HG02642 (cell line): ENCODE data around the gene SMAD6.

Experiments
- ATAC-seq: cut with Tn5 transposase; IDR thresholded peaks from one replicate; pipeline ENCODE4 v1.9.1; 2021; ENCODE audit warnings: mild to moderate bottlenecking; ENCODE audit not compliant: unreplicated experiment, poor library complexity

SMAD6 gene

DNA sequence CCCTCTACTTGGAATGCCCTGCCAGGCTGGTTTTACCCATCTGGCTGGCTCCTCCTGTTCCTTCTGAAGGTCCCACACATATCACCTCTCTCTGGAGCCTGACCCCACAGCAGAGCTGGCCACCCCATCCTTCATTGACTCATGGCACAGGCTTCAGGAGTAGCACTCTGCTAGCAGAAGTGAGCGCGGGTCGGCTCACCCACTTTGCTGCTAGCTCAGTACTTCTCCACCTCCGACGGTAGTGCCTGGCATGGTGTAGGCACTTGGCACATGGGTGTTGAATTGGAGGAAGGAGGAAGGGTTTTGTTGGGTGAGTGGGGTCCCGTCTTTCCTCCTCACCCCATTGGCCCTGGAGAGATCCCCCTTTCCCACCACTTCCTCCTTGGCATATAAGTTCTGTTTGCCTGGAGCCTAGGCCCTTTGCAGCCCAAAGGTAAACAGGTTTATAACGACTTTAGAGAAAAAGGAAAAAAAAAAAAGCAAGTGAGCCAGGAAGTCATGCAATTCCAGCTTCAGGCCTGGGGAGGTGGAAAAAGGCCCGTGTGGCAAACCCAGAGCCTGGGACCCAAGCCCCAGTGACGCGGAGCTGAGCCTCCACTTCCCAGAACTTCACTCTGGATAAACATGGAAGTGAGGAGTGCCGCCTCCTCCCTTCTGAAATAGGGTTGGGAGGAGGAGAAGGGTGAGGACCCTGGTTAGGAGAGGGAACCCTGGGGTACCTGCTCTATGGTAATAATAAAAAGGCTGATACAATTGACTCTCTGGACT is 35.4 kb downstream of the SMAD6 start:
- ATAC-seq = no peak

DNA sequence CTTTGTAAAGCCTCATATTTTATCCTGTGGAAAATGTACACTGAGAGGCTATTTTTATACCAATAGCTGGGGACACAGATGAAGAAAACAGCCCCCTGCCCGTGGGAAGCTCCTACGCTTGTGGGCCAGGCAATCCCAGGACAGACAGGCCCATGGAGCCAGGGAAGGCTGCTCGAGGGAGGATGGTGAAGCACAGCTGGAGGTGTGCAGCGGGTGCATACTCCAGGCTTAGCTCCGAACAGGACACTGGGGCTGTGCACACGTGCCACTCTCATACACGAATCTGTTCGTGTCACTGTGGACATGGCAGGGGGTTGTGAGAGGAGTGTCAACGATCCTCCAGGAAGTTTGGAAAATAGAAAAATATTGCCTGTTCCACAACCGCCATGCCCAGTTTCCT is 36.1 kb downstream of the SMAD6 start:
- ATAC-seq = no peak

DNA sequence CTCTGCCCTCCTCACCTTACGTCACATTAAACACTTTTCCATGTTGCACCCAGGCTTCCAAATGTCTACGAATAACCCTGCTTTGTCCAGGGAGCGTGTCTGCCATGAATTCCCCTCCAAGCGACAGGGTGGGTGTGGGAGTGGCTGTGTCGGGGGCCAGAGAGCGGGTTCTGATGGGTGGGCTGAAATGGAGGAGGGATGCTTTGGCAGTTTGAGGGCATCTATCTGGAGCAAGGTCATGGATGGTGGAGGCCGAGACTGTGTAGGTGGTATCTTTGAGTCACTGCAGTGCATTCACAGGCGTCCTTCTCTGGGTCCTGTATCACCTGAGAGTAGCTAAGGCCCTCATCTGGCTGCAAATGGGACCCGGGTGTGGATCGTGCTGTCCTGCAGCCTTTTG is 36.6 kb downstream of the SMAD6 start:
- no peak for ATAC-seq

DNA sequence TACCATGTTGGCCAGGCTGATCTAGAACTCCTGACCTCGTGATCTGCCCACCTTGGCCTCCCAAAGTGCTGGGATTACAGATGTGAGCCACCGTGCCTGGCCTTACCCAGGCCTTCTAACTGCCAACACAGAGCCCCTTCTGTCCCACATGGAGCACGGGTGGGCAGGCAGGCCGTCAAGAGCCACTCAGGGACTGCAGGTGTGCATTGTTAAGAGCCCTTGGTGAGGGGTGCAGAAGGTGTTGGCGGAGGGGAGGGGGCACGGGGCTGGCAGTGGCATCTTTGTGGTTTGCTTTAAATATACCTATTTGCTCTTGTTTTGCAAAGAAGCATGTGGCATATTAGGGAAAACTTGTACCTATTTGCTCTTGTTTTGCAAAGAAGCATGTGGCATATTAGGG is 37.3 kb downstream of the SMAD6 start:
- no peak for ATAC-seq

DNA sequence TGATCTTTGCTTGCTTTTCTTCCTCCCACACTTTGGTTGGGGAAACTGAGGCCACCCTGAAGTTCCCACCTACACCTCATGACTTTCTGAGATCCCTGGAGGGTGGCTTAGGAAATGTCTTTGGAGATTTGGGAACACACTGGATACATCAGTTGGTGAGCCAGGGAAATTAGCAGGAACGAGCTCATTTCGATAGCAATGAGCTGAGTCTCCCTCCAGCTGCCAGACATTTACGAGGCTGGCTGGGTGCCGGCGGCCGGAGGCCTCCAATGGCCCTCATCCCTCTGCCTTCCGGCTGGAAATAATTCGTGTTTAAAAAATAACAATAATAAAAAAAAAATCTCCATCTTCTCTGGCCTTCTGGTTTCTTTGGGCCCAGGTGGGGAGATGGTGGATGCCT is 38.8 kb downstream of the SMAD6 start:
- no peak for ATAC-seq

DNA sequence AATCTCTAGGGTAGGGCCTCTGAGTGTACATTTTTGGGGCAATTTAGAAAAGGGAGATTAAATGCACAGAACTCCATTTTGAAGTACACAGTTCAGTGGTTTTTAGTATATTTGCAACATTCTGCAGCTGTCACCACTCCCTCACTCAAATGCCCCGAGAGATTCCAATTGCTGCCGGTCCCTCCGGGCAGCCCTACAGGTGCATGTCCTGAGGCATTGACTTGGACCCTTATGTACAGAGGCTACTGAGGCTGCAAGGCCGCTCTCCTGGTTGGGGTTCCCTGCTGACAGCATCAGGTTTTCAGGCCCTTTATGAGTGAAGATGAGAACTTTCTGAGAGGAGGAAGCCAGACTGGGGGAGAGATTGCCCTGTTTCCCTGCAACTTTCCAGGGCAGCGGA is 39.6 kb downstream of the SMAD6 start:
- ATAC-seq = no peak

DNA sequence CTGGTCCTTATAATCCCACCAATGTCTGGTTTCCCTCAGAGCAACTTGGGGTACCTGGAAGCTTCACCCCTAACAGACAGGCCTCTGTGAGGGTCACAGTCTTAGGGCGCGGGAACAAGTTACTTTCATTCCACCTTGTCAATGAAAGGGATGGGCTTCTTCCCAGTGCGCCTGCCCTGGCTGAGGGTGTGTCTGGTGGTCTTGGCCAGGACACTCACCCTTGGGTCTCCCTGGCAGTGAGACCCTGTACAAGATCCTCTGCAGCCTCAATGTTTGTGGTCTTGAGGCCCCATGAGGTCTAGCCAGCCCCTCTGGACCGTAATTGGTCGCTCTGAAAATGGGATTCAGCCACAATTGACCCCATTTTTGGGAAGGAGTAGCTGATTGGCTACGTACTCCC is 40.2 kb downstream of the SMAD6 start:
- no peak for ATAC-seq

DNA sequence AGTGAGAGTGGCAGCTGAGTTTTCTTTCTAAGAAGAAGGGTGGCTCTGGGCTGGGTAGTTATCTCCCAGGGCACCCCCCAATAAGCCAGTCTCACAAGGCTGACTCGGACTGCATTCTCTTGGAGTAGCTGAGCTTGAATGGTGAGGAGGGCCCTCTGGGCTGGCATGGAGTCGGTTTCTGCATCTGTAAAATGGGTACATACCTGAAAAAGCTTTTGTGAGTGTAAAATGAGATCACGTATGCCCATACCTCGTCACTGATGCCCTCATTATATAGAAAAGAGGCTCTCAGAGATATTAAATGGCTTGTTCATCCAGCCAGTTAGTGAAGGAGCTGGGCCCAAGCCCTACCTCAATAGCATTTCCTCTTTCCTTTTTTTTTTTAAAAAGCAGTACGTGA is 41.2 kb downstream of the SMAD6 start:
- ATAC-seq = no peak

DNA sequence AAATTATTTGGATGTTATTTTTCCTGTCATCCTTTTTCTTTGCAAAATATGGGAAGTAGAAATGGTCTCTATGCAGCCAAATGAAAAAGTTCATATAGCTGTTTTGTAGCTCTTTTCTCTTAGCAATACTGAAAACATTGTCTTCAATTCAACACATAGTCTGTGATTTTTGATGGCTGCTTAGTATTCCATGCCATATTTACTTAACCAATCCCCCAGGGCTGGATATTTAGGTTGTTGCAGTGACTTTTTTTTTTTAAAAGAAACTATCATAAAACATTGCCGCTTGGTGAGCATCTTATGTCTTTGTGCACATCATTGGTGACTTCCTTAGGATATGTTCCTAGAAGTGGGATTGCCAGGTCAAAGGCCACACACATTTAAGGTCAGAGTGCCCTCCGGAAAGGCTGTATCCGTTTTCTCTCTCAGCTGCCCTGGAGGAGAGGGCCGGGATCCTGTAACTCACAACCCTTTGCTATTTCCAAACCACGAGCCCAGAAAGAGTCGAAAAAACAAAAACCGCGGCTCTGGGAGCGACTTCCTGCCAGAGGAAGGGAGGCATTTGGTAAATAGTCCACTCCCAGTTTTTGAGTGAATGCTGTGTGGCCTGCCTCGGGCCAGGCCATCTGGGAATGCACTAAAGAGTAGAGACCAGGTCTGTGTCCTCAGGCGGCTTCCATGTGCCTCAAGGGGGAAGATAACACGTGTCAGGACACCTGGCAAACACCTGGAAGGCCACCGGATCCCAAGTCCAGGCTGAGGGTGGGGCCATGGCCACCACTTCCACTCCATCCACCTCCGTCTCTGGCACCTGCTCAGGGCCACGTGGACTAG is 41.9 kb downstream of the SMAD6 start:
- ATAC-seq = no peak

DNA sequence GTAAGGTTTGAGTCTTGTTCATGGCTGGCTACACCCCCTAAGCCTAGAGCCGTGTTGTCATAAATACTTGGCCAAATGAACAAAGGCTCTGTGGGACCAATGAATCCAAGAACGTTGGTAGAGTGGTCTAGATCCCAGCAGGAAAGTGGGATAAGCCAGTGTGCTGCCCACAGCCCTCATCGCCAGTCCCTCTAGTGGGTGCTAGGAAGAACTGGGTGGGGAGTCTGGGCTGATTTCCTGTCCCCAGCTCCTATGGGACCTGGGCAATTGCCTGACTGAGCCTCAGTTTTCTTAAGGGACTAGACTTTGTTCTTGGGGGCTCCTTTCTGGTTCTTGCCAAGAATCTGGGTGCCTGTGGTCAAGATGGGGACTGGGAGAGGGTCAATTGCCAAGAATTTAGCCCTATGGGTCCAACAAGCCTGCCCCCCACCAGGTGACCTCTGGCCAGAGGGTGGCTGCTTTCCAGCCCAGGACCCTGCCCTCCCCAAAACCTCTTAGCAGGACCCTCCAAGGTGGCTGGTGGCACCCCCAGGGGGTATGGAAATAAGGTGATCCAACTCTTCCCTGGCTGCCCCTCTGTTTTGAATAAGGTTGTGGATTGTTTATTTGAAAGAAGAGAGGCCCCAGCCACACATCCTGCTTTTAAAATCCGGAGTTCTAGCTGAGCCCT is 42.7 kb downstream of the SMAD6 start:
- ATAC-seq = no peak

DNA sequence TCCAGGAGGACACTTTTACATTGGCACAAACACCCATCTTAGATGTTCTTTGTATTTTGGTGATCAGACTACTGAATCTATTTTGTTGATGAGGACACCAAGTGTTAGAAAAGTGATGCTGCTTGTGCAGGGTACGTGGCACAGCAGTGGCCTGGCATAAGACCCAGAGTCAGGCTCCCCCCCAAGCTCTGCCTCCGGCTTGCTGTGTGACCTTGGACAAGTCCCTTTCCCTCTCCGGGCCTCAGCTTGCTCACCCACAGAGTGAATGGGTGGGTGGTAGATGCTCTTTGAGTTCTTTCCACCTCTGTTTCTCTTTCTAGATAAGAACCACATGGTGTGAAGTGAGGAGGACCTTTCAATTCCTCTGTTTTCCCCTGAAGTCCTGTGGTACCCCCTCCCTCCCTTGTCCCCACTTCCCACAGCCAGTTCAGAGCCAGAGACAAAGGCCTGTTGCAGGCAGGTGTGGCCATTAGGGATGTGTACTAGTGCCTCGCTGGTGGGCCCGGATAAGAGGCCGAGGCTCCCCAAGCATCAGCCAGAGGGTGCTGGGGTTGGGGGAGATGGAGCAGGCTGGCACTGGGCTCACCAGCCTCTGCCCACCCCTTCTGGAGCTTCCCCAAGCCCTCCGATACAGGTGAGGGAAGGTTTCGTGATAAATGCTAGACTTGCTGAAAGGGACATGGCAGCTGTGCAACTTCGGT is 43.6 kb downstream of the SMAD6 start:
- no peak for ATAC-seq

DNA sequence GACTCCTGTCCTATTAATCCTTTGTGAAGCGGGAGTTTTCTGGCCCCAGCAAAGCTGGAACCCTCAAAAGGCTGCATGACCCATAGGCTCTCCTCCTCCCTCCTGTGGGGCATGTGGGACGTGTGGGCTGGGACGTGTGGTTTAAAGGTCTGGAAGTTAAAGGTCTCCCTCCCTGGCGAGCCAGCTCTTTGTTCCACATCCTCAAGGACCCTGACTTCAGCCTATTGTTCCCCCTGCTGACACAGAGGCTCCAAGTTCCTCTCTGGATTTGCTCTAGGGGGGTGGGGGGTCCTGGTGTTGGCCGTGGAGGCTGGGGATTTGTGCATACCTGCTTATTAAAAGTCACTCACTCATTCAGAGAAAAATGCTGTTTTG is 44.2 kb downstream of the SMAD6 start:
- no peak for ATAC-seq

DNA sequence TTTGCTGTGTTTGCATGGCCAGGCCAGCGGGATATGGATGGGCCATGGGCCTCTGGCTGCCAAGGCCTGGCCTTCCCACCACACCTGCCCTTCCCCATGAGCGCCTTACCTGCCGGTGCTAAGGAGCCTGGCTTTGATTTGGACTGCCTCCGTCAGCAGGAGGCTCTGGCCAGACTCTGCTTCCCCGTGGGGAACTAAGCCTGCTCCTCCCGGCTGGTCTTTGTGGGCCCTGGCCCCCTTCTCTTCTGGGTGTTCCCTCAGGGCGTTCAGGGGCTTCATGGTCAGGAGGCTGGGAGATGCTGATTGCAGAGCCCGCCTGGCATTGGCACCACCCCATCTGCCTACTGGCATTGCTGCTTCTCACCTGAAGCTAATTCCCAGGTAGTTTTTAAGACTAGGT is 45.2 kb downstream of the SMAD6 start:
- ATAC-seq = no peak

DNA sequence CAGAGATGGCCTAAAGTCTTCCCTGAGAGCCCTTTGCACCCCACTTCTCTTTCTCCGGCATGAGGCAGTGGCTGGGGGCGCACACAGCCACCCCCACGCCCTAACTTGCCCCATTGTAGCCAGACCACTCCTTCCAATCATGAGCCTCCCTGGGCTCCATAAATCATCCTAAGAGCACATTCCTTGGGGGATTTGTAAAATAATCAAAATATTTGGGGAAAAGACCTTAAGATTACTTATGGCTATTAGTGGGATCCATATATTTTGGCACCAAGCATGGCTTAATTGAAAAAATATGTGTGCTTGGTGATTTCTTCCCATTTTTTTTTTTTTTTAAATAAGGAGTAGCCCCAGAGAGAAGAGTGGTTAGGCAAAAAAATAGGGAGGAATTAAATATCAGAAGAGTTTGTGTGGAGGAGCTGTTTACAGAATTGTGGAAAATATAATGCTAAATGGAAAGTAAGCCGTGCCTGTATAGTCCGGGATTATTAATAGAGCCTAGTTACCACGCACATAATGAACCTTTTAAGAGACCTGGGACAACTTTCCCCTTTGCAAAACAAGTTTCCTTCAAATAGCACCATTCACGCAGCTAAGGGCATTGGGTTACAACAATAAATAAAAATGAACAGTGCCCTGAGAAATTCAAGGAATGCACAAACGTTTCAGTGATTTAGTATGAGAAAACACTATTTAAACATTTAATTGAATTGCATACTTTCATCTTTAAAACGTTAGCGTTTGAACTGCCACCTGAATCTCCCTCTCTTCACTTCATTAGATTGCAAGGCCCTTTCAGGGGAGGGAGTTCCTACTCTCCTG is 46.1 kb downstream of the SMAD6 start:
- no peak for ATAC-seq

DNA sequence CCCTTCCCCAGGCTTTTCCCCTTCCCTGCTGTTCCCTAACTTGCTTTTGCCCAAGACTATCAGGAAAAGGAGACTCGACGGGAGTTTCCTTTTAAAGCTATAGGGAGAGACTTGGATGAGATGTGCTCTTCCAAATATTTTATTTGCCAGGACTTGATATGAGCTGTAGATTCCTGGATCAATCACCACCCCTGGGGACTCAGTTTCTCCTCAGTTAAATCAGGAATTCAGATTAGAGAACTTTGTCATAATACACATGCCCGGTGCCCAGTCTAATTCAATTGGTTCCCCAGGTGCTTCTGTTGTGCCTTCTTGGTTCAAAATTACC is 46.6 kb downstream of the SMAD6 start:
- ATAC-seq = no peak

DNA sequence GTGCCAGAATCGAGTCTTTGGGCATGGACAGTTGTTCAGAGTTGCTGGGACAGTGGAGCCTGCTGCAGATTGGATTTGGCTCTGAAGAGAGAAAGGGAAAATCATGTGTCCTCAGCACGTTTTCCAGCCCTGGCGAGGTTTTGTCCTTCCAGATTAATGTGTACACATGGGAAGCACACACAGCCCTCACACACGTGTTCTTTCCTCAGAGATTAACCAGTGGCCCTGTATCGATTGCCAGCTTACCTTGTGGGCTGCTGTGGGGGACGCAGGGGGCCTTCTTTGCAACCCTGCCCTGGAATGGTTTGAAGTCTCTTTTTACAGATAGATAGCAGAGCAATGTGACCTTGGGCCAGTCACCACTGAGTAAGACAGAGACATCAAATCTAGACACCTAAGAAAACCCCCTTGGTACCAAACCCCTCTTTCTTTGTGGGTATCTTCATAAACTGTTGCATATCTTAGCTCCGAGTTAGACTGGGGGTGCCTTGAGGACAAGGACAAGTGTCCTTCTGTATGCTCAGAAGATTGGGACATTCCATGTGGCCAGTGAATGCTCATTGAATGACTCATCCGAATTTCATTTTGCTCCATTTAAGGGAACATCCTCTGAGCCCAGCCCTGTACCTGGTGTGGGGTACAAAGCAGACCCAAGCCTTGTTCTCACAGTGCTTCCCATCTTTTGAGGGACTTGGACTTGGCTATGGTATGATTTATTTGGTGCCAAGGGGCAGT is 48.0 kb downstream of the SMAD6 start:
- no peak for ATAC-seq

DNA sequence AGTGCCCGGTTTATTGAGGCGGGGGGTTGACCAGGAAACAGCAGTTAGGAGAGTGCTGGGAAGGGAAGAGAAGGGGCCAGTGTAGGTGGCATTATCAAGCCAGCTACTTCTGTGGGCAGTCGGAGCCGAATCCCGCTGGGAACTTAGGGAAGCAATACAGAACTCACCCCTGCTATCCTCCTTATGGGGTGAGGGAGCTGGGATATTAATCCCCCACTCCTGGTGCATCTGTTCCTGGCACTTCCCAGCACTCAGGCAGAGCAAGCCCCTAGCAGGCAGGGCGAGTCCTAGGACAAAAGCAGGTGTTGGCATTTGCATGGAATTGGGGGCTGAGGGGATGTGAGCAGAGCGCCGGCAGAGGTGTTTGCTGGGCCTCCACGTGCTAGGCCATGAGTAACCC is 48.6 kb downstream of the SMAD6 start:
- ATAC-seq = no peak

DNA sequence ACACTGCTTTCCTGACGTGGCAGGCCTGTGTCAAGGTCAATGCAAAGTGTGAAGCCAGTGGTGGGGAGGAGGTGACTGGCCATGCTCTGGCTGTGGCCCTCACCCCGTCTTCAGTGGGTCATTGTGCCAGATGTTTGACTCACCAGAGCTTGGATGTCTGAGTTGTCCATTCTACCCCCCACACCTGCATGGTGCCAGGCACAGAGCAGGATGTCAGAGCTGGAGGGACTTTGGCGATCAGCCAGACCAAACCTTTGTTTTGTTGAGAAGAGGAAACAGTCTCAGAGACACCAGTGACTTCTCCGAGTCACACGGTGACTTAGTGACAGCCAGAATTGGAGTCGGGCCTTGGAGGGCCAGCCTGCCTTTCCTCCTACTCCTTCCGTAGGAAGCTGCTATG is 49.5 kb downstream of the SMAD6 start:
- no peak for ATAC-seq

DNA sequence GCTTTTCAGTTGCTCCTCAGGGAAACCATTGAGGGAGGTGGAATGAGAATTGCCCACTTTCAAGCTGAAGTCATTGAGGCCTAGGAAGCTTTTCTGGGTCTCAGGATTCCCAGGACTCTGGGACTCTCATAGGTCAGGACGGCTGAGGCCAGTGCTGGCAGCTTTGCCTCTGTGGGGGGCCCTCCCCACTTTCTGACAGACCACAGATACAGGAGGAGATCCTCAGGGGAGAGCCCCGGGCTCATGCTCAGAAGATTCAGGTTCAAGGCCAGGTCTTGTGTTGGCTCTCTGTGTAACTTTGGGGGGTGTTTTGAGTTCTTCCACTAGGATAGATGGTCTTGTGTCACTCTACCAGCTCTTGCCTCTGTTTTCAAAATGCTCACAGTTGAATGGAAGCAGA is 50.0 kb downstream of the SMAD6 start:
- no peak for ATAC-seq
